Measurements from ENCODE around the gene COL9A1.
"Not testable (repeated sequence)": the region's sequence is repeated elsewhere in the genome, so short reads cannot be mapped to it uniquely, and the experiment has no call there.

COL9A1 gene

GRCh38 chr6:70303034-70303525 is at the start of gene COL9A1:
Gene COL9A1, minus strand, starts transcription at chr6:70303084. Its CDS starts 160 bp downstream, at chr6:70302924.
- DNase-seq (ENCODE audit: low spot score): no peak

GRCh38 chr6:70351461-70351860 is 48.6 kb upstream of the COL9A1 start:
- DNase-seq (ENCODE audit: low spot score): no peak

DNA sequence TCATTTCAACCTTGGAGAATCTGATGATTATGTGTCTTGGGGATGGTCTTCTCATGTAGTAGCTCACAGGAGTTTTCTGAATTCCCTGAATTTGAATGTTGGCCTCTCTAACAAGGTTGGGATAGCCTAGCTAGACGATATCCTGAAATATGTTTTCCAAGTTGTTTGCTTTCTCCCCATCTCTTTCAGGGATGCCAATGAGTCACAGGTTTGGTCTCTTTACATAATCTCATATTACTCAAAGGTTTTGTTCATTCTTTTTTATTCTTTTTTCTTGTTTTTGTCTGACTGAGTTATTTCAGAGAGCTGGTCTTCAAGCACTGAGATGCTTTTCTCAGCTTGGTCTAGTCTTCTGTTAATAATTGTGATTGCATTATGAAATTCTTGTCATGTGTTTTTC is 42.7 kb upstream of the COL9A1 start:
- DNase-seq (ENCODE audit: low spot score): no peak

GRCh38 chr6:70343313-70343712 is 40.4 kb upstream of the COL9A1 start:
- DNase-seq (ENCODE audit: low spot score): no peak

- not testable (repeated sequence) for DNase-seq (ENCODE audit: low spot score)
Measured at GRCh38 chr6:70339810-70340209, 36.9 kb upstream of the COL9A1 start.

DNA sequence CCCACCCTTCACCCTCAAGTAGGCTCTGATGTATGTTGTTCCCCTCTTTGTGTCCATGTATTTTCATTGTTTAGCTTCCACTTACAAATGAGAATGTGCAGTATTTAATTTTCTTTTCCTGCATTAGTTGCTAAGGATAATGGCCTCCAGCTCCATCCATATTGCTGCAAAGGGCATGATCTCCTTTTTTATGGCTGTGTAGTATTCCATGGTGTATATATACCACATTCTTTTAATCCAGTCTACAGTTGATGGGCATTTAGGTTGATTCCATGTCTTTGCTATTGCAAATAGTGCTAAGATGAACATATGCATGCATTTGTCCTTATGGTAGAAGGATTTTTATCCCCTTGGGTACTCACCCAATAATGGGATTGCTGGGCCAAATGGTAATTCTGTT is 35.9 kb upstream of the COL9A1 start:
- DNase-seq (ENCODE audit: low spot score): no peak

DNA sequence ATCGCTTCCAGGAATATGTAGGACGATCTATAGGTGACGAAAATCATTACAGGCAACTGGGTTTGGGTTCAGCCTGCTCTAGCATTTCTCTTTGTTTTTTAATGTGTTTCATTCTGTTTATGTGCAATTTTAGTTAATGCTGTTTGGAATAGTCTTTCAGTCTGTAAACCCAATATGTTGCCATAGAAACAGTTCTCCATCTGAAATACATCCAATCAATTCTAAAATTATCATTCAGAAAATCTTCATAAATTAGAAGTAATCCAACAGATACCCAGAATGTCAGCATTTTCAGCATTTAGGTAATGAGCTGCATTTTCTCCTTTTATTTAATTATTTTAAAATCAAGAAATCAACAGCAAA is 34.8 kb upstream of the COL9A1 start:
- DNase-seq (ENCODE audit: low spot score): no peak

DNA sequence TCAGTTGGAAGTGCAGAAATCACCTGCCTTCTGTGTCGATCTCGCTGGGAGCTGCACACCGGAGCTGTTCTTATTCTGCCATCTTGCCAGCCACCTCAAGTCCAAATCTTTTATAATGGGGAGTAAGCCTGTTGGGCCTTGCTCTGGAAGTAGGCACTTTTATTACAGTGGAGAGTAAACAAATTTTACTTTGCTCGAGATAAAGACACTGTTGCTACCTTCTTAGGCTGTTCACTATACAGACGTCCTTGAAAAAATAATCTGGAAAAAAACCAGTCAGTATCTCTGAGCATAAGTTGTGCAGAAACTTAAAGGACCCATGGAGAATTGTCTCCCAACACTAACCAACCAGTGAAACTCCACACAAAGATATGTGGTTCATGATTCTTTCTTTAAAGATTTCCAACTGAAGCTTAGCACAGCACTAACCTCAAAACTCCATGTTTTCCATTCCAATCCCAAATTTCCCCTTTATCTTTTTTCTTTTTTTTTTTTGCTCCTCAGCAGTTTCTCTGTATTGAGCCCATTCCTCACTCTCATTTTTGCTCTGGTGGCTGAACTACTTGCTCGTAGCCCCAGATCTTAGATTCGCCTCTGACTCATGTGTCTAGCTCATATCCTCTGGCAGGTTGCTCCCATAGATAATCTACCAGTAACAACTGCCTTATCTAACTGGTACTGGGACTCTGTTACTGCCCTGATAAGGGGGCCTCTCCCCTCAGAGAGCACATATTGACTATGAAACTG is 34.3 kb upstream of the COL9A1 start:
- DNase-seq (ENCODE audit: low spot score): no peak

DNA sequence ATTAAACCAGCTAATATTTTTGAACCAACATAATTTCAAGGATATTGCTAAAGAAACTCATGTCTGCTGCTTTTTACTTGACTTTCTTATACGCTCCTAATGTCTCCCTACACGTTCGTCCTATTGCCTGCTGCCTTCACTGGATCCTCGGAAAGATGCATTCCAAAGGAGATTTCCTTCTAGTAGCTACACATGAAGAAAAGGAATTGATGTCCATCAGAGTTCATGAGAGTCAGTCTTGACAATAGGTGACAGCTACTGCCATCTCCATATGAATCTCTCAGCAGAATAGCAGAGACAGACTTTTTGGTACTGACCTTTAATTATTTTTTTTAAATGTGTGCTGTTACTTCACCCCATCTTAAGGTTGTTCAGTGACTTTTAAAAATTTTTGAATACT is 24.2 kb upstream of the COL9A1 start:
- no peak for DNase-seq (ENCODE audit: low spot score)

GRCh38 chr6:70325009-70325408 is 22.1 kb upstream of the COL9A1 start:
- no peak for DNase-seq (ENCODE audit: low spot score)

DNA sequence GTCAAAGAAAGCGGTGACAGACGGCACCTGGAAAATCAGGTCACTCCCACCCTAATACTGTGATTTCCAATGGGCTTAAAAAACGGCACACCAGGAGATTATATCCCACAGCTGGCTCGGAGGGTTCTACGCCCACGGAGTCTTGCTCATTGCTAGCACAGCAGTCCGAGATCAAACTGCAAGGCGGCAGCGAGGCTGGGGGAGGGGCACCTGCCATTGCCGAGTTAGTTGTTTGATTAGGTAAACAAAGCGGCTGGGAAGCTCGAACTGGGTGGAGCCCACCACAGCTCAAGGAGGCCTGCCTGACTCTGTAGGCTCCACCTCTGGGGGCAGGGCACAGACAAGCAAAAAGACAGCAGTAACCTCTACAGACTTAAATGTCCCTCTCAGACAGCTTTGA is 14.9 kb upstream of the COL9A1 start:
- DNase-seq (ENCODE audit: low spot score): not testable (repeated sequence)

DNA sequence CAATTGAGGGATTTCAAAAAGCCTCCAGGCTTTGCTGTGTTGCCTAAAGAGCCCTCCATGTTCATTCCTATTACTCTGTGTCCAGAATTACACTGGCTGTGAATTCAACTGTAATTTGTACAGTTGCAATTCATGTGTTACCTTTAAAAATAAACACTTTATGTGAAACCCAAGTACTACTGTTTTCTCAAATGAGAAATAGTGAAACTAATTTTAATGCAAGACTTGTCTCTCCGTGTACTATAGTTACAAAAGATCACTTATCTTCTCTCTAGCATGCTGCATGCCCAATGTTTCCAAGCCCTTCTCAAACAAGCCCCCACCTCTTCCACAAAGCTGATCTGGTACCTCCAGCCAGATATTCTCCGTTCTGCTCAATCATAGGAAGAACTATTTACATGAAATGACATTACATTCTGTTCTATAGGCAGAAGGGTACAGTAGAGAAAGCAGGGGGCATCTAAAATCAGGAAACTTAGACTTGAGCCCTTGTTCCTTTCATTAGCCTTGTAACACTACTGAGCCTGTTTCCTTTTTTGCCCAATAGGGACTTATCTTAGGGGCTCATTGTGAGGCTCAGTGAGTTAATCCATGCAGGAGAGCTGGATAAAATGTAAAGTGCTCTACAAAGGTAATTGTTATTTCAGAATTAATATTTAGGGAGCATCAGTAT is 12.3 kb upstream of the COL9A1 start:
- DNase-seq (ENCODE audit: low spot score): no peak

- no peak for DNase-seq (ENCODE audit: low spot score)
Measured at GRCh38 chr6:70314296-70314695, 11.4 kb upstream of the COL9A1 start.

GRCh38 chr6:70312165-70312745 is 9.4 kb upstream of the COL9A1 start:
- no peak for DNase-seq (ENCODE audit: low spot score)

DNA sequence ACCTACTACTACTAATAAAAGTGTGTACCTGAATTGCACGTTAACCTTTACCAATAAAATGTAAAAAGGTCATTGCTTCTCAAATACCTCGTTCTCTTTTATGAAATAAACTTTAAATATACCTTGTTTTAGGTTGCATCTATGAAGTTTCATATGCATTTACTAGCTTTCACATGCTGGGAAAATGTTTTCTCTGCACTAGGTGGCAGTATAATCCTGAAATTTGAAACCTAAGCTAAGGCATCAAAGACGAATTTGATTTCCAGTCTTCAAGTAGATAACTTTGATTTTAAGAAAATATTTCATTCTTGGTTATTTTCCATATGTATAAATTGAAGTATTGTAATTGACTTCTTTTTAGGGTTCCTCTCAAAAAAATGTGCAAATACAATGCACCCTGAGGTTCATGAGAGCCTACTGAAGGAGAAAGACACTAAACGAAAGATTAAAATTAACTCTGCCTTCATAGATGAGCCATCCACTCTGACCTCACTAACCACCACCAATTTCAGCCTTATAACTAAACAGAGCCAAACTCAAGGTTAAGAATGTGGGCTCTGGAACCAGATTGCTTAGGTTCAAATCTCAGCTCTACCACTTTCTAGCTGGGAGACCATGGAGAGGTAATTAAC is 7.3 kb upstream of the COL9A1 start:
- DNase-seq (ENCODE audit: low spot score): peak; percentile 34

GRCh38 chr6:70309243-70309642 is 6.4 kb upstream of the COL9A1 start:
- DNase-seq (ENCODE audit: low spot score): no peak

DNA sequence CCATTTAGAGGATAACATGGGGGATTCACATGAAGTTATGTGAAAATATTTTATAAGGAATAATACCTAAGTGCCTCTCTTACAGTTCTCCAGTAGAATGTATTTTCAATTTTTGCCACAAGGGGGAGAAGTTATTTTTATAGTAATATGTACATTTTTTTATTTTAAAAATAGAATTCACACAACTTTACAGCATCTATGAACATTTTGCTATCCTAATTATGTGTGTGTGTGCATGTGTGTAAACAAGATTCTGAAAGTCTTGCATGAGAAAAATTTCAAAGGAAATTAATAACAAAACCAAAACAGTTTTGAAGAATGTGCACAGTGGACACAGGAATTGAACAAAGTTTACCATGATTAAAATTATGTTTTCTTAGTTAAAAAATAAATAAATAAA is 5.3 kb upstream of the COL9A1 start:
- not testable (repeated sequence) for DNase-seq (ENCODE audit: low spot score)

GRCh38 chr6:70307008-70307407 is 4.1 kb upstream of the COL9A1 start:
- DNase-seq (ENCODE audit: low spot score): no peak

DNA sequence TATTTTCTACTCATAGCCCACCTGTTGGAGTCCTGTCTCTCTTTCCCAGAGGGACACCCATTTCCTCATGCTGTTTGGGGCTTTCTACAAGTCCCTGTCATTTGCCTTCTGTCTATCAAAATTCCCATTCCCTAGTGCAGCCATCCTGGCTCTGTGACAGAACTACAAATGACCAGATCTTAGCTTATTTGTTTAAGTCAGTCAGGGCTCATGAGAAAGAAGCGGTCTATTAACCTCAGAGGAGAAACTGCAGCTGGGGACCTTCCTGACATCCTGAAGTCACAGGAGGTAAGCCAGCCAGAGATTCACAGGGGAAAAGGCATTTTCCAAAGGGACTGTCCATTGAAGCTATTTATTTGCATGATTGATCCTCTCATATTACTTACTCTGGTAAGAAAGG is 1.7 kb upstream of the COL9A1 start:
- no peak for DNase-seq (ENCODE audit: low spot score)

GRCh38 chr6:70299456-70299855 is 3.4 kb downstream of the COL9A1 start:
- no peak for DNase-seq (ENCODE audit: low spot score)

DNA sequence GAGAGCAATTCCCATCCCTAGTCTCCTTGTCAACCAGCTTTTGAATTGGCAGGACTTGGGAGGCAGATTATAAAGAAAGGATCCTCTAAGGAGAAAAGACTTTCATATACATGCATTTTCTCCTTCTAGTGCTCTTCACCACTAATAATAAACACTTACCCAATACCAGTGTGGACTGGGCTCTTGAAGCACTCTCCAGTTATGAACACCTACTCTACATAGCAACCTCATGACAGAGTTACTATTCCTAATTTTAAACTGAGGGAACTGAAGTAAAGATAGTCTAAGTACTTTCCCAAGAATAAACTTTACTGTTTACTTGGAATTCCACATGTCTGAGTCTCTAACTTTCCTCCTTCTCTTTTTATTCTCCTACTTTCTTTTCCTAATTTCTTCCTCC is 4.8 kb downstream of the COL9A1 start:
- no peak for DNase-seq (ENCODE audit: low spot score)

GRCh38 chr6:70292193-70292592 is 10.7 kb downstream of the COL9A1 start:
- no peak for DNase-seq (ENCODE audit: low spot score)

DNA sequence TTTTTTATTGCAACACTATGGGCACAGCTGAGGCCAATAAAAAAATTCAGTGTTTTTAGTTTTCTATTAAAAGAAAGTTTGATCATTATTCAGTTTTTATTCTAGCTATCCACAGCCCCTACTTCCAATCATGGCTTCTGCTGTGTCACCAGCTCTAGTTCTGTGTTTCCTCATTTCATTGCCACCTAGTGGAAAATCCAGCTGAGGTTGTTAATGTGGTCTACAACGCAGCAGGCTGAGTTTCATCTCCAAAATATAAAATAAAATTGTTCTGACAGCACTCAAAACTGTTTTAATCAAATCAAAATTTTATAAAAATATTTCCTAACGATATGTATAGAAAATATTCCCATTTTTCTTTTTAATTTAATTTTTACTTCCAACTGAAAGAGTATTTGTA is 13.6 kb downstream of the COL9A1 start:
- DNase-seq (ENCODE audit: low spot score): no peak

All from kidney capillary endothelial cell (primary cell).